SK-N-DZ (cell line): Measurements from ENCODE around the gene GATAD1.
A peak's percentile ranks its signal among the peaks of the same experiment; 100 is the strongest.
"Not testable (repeated sequence)": the region's sequence is repeated elsewhere in the genome, so short reads cannot be mapped to it uniquely, and the experiment has no call there.

Source experiments
- DNase-seq: peaks from one replicate; pipeline ENCODE4 v3.0.0-alpha.2; 2015; ENCODE audit warnings: low spot score

GATAD1 gene

GRCh38 chr7:92436612-92437445, 10.5 kb upstream of the GATAD1 start:
- no peak for DNase-seq

- no peak for DNase-seq
Measured at GRCh38 chr7:92437956-92438491, 9.3 kb upstream of the GATAD1 start.

GRCh38 chr7:92442720-92443119, 4.6 kb upstream of the GATAD1 start:
- not testable (repeated sequence) for DNase-seq

- no peak for DNase-seq
Measured at GRCh38 chr7:92446869-92447344, 375 bp upstream of the GATAD1 start.

- DNase-seq, result peak; percentile 35
Measured at GRCh38 chr7:92448205-92448747, 994 bp downstream of the GATAD1 start.

- DNase-seq, result no peak
Measured at GRCh38 chr7:92451645-92452044, 4.4 kb downstream of the GATAD1 start.

GRCh38 chr7:92456236-92456635, 9.0 kb downstream of the GATAD1 start:
- no peak for DNase-seq

GRCh38 chr7:92460109-92460508, 12.8 kb downstream of the GATAD1 start:
- no peak for DNase-seq

- no peak for DNase-seq
Measured at GRCh38 chr7:92460510-92460909, 13.2 kb downstream of the GATAD1 start.

GRCh38 chr7:92461027-92462003, 14.0 kb downstream of the GATAD1 start:
- peak; percentile 44 for DNase-seq

- no peak for DNase-seq
Measured at GRCh38 chr7:92462560-92462959, 15.3 kb downstream of the GATAD1 start.

- DNase-seq, result no peak
Measured at GRCh38 chr7:92464515-92464914, 17.2 kb downstream of the GATAD1 start.

- no peak for DNase-seq
Measured at GRCh38 chr7:92466682-92467081, 19.4 kb downstream of the GATAD1 start.

GRCh38 chr7:92468589-92468988, 21.3 kb downstream of the GATAD1 start:
- not testable (repeated sequence) for DNase-seq

- not testable (repeated sequence) for DNase-seq
Measured at GRCh38 chr7:92473989-92474388, 26.7 kb downstream of the GATAD1 start.

GRCh38 chr7:92475261-92475770, 28.0 kb downstream of the GATAD1 start:
- not testable (repeated sequence) for DNase-seq

GRCh38 chr7:92475851-92476590, 28.7 kb downstream of the GATAD1 start:
- not testable (repeated sequence) for DNase-seq

GRCh38 chr7:92477681-92478080, 30.4 kb downstream of the GATAD1 start, which contains the start of gene ERVW-1:
Gene ERVW-1 (minus strand): TSS chr7:92477946. CDS start chr7:92470381, 7,565 bp downstream.
- not testable (repeated sequence) for DNase-seq

- DNase-seq, result peak; percentile 15
Measured at GRCh38 chr7:92478095-92478494, 30.8 kb downstream of the GATAD1 start.

- DNase-seq, result no peak
Measured at GRCh38 chr7:92478711-92479110, 31.4 kb downstream of the GATAD1 start.
